ELF-1 (cell line): ENCODE results near the gene ZNF23.
A peak's percentile ranks its signal among the peaks of the same experiment; 100 is the strongest.

ENCODE experiments used
- DNase-seq: peaks from one replicate; pipeline ENCODE4 v3.0.0-alpha.2; 2016; ENCODE audit warnings: low read depth, low spot score

The ZNF23 gene

DNA sequence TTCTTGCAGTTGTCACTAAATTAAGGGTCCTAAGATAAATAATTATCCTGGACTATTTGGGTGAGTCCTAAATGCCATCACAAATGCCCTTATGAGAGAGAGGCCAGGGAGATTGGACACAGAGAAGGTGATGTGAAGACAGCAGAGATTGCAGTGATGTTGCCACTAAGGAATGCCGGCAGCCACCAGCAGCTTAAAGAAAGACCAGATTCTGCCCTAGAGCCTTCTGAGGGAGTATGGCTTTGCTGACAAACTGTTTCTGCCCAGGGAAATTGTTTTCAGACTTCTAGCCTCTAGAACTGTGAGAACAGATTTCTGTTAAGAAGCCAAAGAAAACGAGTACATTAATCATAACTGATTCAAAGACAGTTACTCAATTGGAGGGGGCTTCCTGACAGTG lies 10.0 kb upstream of the ZNF23 start:
- DNase-seq = no peak

GRCh38 chr16:71467810-71468209 lies 5.8 kb upstream of the ZNF23 start:
- peak; percentile 80 for DNase-seq

DNA sequence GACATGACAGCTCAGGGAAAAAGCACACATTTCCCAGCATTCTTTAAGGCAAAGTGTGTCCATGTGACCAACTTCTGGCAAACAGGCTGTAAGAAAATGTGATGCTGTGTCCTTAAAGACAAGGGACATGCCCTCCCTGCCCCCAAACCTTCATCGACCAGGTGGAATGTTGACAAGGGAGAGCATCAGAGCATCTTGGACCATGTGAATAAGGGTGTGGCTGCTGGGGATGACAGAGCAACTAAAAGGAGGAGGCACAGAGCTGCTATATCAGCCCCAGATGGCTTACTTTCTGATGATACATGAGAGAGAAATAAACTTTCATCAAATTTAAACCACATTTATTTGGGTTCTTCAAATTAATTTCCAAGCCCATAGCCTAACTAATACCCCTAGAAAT lies 2.2 kb upstream of the ZNF23 start:
- DNase-seq = no peak

- no peak for DNase-seq
Observed at GRCh38 chr16:71460941-71461340, 1.1 kb downstream of the ZNF23 start.

DNA sequence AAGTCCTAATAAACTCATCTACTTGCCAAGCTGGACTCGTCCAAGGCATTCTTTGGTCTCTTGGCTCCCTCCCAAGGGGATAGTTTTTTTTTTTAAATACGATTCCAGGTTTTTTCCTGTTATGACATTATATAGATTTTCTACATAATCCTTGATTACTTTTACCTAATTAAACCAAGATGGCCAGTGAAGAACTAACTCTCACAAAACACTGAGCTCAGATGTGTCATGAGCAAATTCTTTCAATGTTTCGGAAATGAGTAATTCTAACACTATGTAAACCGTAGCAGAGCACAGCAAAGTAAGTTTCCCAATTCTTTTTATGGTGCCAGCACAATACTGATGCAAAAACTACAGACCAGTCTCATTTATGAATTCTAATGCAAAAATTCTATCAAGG lies 1.8 kb downstream of the ZNF23 start:
- no peak for DNase-seq

- DNase-seq = no peak
Observed at GRCh38 chr16:71459510-71459909, 2.5 kb downstream of the ZNF23 start.

DNA sequence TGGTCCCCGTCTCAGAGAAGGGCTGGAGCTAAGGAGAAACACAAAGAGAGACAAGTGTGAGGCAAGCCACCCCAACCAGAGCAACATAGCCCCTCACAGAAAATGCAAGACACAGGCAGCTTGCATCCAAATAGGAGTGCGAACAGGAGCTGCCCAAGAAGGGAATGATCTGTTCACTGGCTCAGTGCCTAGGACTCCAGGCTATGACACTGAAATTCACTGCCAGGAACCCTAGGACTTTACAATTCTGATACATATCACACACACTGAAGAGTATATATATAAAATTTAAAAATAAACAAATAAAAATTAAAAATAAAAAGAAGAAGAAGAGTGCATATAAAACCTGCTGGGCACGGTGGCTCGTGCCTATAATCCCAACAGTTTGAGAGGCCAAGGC lies 5.2 kb downstream of the ZNF23 start:
- no peak for DNase-seq

DNA sequence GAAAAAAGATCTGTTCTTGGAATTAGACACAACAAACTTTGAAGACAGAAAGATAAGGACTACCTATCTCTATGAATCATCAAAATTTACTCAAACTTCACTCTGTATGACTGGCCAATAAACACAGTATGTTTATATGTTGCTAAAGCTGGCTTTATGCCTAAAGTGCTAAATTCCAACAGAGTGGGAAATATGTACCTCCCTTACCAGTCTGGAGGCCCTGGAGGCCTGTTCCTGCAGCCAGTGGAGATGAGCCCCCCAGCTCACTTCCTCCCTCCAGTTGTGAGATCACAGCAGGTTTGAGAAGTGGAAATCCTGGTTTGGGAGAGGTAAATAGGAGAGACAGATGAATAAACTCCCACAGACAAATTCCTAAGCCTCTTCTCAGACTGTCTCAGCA lies 9.0 kb downstream of the ZNF23 start:
- no peak for DNase-seq

GRCh38 chr16:71449020-71449419 lies 13.0 kb downstream of the ZNF23 start:
- DNase-seq = no peak

- DNase-seq = no peak
Observed at GRCh38 chr16:71448274-71448866, 13.7 kb downstream of the ZNF23 start.

- no peak for DNase-seq
Observed at GRCh38 chr16:71443714-71444113, 18.3 kb downstream of the ZNF23 start.

DNA sequence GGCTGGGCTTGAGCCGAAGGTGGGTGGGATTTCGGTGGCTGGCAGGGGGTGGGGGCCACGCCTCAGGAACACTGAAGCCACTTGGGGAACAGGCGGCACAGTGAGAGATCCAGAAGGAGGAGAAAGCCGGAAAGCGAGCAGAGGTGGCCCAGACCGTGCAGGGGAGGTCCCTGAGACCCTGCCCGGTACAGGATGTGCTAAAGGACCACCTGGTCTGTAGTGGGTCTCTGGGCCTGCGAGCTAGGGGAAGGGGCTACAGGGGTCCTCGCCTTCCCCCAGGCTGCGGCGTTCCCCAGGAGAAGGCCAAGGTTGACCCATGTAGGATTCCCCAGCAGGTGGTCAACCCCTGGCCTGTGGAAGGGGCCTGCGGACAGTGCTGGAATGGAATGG lies 20.0 kb downstream of the ZNF23 start, which contains the start of gene TLE7:
TSS of gene TLE7 (minus strand) at position 4 of the 390 bp plus-strand sequence. CDS start 8,730 bp downstream, outside the sequence.
- DNase-seq = no peak

- peak; percentile 73 for DNase-seq
Observed at GRCh38 chr16:71441348-71442050, 20.5 kb downstream of the ZNF23 start.

GRCh38 chr16:71440669-71441347 lies 21.2 kb downstream of the ZNF23 start:
- peak; percentile 10 for DNase-seq

GRCh38 chr16:71439523-71439922 lies 22.5 kb downstream of the ZNF23 start:
- DNase-seq = no peak

- DNase-seq = no peak
Observed at GRCh38 chr16:71436473-71436872, 25.6 kb downstream of the ZNF23 start.

DNA sequence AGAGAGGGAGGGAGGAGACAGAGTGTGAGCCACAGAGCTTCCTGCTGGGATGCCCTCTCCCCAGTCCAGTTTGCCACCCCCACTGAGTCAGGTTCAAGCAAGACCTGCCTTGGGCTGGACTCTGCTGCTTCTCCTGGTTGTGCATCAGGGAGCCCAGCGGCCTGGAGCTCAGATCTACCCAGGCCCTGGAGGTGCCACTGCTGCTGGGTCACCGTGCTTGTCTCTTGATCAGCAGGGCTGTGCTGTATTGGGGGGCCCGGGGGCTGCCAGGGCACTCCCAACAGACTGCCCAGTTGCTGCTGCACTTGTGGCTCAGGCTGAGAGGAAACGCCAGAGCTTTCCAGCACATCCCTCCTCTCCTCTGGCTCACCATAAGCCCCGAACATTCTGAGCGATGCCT lies 29.1 kb downstream of the ZNF23 start:
- no peak for DNase-seq

- no peak for DNase-seq
Observed at GRCh38 chr16:71431991-71432390, 30.1 kb downstream of the ZNF23 start.

DNA sequence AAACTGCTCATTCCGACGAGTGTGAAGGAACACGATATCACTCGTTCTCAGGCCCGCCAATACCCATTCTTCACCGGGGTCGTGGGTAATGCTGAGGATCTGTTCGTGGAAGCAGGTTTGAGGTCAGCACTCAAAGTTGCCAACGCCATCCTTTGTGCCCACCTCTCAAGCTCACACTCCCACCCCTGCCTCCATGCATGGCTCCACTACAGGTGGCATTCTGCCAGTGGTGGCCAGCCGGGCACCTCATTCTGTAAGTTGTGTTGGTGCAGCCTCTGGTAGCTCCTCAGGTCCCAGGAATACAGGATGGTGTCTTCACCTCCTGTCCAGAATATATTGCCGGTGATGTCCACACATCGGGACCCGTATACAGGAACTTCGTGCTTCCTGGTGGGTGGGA lies 30.9 kb downstream of the ZNF23 start:
- DNase-seq = no peak

DNA sequence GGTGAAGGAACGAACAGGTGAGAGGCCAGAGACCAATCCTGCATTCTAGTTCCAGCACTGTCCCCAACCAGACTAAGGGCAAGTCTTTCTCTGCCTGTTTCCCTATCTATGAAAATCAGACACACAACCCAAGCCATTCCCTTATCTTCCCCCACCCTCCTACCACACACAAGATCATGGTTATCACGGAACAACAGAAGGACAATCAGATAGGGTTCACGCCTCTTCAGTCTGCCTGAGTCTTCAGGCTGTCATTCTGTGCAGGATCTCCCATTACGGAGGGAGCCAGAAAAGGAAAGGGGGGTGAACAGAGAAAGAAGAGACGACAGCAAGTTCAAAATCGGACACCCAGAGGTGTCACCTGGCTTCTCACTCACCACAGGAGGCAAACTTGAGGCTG lies 31.3 kb downstream of the ZNF23 start:
- no peak for DNase-seq

GRCh38 chr16:71429581-71429980 lies 32.5 kb downstream of the ZNF23 start:
- DNase-seq = no peak

- no peak for DNase-seq
Observed at GRCh38 chr16:71428883-71429282, 33.2 kb downstream of the ZNF23 start.

- DNase-seq = no peak
Observed at GRCh38 chr16:71428385-71428784, 33.7 kb downstream of the ZNF23 start.
